Activated CD4-positive, alpha-beta T cell treated with anti-CD3 and anti-CD28 coated beads, Interleukin-2, amount 50 U/mL, for 16 hours (primary cell): ENCODE data around the gene NFAT5.
"Not testable (repeated sequence)": the region's sequence is repeated elsewhere in the genome, so short reads cannot be mapped to it uniquely, and the experiment has no call there.

Experiments used
- DNase-seq: peaks from one replicate; pipeline ENCODE4 v3.0.0-alpha.2; 2020

Gene NFAT5

GRCh38 chr16:69707920-69708683 lies 142.3 kb downstream of the NFAT5 start:
- DNase-seq = no peak

GRCh38 chr16:69709456-69710084 lies 143.8 kb downstream of the NFAT5 start:
- DNase-seq = peak; percentile 64

GRCh38 chr16:69711115-69711740 lies 145.5 kb downstream of the NFAT5 start:
- DNase-seq = no peak

- no peak for DNase-seq
These were observed 146.5 kb downstream of the NFAT5 start for GRCh38 chr16:69712277-69712676.

GRCh38 chr16:69712914-69713581 lies 147.3 kb downstream of the NFAT5 start:
- DNase-seq = no peak

GRCh38 chr16:69717066-69717465 lies 151.3 kb downstream of the NFAT5 start:
- DNase-seq = no peak

- DNase-seq = no peak
These were observed 152.5 kb downstream of the NFAT5 start for GRCh38 chr16:69718111-69718764.

GRCh38 chr16:69720822-69721430 lies 155.2 kb downstream of the NFAT5 start:
- DNase-seq = no peak

- no peak for DNase-seq
These were observed 155.7 kb downstream of the NFAT5 start for GRCh38 chr16:69721441-69721957.

- DNase-seq = no peak
These were observed 158.7 kb downstream of the NFAT5 start for GRCh38 chr16:69724414-69724873.

GRCh38 chr16:69724981-69725479 lies 159.3 kb downstream of the NFAT5 start:
- DNase-seq = no peak

GRCh38 chr16:69725480-69726312 lies 159.9 kb downstream of the NFAT5 start:
- DNase-seq = no peak

- peak; percentile 97 for DNase-seq
These were observed 160.7 kb downstream of the NFAT5 start, which contains the start of gene NQO1 for GRCh38 chr16:69726313-69727060. Gene NQO1 (minus strand): TSS chr16:69726560. CDS start chr16:69726439, 121 bp downstream.

GRCh38 chr16:69727916-69728270 lies 162.1 kb downstream of the NFAT5 start:
- DNase-seq = no peak

GRCh38 chr16:69729030-69729429 lies 163.3 kb downstream of the NFAT5 start:
- DNase-seq = not testable (repeated sequence)

GRCh38 chr16:69731280-69731679 lies 165.5 kb downstream of the NFAT5 start:
- not testable (repeated sequence) for DNase-seq

- DNase-seq = no peak
These were observed 166.3 kb downstream of the NFAT5 start for GRCh38 chr16:69732101-69732500.

- no peak for DNase-seq
These were observed 175.8 kb downstream of the NFAT5 start for GRCh38 chr16:69741519-69741918.

GRCh38 chr16:69741951-69742904 lies 176.5 kb downstream of the NFAT5 start:
- DNase-seq = no peak
